Fibroblast of pulmonary artery (primary cell): ENCODE measurements around the gene CCDC192.
"Not testable (repeated sequence)": the region's sequence is repeated elsewhere in the genome, so short reads cannot be mapped to it uniquely, and the experiment has no call there.

ENCODE experiments used
- DNase-seq: peaks from one replicate; pipeline ENCODE4 v3.0.0-alpha.2; 2010; ENCODE audit warnings: low read depth
- H3K4me3 ChIP-seq: replicated peaks from 2 replicates; pipeline ENCODE4 v1.5.1; 2011; ENCODE audit warnings: low read depth, mild to moderate bottlenecking, control low read depth, low read length, moderate library complexity
- TF ChIP-seq, protein P1 (sequence below): IDR thresholded peaks from 2 replicates; pipeline ENCODE4 v1.5.1; 2011; ENCODE audit warnings: mild to moderate bottlenecking, control low read depth, low read length, inconsistent platforms; ENCODE audit errors: missing control alignments

CCDC192 gene

DNA sequence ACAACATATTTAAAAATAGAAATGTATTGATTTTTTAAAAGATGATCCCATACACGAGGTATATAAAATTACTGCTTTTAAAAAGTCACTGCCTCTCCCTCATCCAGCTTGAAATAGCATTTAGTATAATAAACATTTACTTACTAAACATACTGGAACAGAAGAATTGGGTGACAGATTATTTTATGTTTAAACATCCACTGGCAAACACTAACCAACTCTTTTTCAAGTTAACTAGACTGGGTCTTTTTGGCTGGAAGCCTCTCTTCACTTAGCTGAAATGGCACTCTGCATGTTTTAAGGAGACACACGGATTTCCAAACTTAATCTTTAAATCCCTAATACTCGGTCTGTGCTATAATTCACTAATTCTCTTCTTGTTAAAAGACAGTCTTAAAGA lies 35.3 kb upstream of the CCDC192 start:
- DNase-seq, result no peak
- TF ChIP-seq, protein P1, sequence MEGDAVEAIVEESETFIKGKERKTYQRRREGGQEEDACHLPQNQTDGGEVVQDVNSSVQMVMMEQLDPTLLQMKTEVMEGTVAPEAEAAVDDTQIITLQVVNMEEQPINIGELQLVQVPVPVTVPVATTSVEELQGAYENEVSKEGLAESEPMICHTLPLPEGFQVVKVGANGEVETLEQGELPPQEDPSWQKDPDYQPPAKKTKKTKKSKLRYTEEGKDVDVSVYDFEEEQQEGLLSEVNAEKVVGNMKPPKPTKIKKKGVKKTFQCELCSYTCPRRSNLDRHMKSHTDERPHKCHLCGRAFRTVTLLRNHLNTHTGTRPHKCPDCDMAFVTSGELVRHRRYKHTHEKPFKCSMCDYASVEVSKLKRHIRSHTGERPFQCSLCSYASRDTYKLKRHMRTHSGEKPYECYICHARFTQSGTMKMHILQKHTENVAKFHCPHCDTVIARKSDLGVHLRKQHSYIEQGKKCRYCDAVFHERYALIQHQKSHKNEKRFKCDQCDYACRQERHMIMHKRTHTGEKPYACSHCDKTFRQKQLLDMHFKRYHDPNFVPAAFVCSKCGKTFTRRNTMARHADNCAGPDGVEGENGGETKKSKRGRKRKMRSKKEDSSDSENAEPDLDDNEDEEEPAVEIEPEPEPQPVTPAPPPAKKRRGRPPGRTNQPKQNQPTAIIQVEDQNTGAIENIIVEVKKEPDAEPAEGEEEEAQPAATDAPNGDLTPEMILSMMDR, result no peak
- no peak overlapping the region for H3K4me3 ChIP-seq

DNA sequence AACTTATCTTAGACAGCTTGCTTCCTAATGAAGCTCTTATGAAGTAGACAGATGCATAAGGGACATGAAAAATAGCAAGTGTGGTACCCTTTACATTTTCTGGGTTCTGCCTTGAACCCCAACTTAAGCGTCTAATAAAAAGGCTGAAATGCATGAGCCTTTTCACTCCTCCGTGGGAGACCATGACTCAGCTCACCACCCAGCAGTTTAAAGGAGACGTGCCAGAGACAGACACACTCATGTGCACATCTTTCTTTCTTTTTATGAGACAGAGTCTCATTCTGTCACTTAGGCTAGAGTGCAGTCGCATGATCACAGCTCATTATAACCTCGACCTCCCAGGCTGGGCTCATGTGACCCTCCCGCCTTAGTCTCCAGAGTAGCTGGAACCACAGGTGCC lies 32.0 kb upstream of the CCDC192 start:
- TF ChIP-seq, protein P1, result no peak
- H3K4me3 ChIP-seq, result no peak overlapping the region
- DNase-seq, result no peak

DNA sequence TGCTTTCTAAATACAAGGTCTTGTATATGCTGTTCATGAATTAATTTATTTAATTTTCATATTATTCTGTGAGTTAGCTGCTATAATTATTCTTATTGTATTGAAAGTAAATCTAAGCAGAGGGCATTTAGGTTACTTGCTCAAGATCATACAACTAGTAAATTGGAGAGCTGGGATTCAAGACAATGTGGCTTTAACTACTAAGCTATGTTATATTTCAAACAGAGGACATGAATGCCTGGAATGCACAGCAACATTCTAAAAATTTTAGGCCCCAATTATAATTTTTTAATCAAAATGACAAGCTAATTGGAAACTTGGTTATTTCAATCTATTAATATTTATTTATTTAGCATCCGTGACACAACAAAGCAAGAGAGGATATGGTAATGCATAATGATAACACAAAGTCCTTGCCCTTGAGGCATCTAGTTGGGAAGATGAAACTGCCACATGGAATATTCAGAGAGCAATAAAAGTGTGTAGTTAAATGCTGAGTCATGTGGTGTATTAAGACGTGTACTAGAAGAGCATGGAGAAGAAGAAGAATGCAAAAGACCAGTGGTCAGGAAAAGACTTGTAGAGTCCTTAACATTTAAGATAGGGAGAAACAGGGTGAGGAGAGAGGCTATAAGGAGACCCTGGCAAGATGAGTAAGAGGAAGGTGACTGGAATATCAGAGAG lies 29.9 kb upstream of the CCDC192 start:
- H3K4me3 ChIP-seq, result no peak overlapping the region
- DNase-seq, result no peak
- TF ChIP-seq, protein P1, result no peak

DNA sequence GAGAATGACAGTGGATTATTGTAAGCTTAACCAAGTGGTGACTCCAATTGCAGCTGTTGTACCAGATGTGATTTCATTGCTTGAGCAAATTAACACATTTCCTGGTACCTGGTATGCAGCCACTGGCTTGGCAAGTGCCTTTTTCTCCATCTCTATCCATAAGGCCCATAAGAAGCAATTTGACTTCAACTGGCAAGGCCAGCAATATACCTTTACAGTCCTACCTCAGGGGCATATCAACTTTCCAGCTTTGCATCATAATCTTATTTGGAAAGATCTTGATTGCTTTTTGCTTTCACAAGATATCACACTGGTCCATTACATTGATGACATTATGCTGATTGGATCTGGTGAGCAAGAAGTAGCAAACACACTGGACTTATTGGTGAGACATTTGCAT lies 26.2 kb upstream of the CCDC192 start:
- not testable (repeated sequence) for H3K4me3 ChIP-seq, DNase-seq

DNA sequence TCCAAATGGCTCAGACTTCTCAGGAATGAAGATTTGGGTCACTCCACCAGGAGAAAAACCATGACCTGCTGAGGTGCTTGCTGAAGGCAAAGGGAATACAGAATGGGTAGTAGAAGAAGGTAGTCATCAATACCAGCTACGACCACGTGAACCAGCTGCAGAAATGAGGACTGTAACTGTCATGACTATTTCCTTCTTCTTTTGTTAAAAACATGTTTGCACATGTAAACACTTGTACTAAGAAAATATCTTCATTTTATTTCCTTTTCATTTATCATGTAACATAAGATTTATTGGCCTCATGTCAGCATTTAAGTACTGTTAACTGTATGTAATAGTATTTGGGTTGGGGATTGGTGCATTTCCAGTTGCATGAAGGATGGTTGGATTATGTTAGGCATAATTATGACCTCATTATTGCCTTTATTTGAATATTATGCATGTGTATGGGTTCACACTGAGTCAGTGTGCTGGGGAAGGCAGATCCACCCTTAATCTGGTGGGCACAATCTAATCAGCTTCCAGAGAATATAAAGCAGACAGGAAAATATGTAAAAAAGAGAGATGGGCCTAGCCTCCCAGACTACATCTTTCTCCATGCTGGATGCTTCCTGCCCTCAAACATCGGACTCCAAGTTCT lies 23.4 kb upstream of the CCDC192 start:
- H3K4me3 ChIP-seq, DNase-seq: not testable (repeated sequence)

DNA sequence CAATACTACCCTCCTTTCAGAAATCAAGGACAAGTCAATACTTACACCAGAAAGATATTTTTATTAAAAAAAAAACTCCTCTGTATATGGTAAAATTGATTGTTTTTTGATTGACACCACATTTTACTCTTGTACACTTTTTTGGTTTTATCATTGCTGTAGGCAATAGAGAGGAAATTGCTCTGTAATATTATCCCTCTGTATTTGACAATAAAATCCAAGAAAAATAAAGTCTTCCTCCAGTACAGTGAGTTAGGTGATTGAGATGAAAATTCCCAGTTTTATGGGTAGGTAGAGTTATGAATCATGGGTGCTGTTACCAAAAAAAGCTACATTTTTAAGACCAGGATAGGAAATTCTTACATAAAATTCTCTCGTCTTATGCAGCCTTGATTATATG lies 22.6 kb upstream of the CCDC192 start:
- no peak for DNase-seq
- TF ChIP-seq, protein P1, result no peak
- no peak overlapping the region for H3K4me3 ChIP-seq

DNA sequence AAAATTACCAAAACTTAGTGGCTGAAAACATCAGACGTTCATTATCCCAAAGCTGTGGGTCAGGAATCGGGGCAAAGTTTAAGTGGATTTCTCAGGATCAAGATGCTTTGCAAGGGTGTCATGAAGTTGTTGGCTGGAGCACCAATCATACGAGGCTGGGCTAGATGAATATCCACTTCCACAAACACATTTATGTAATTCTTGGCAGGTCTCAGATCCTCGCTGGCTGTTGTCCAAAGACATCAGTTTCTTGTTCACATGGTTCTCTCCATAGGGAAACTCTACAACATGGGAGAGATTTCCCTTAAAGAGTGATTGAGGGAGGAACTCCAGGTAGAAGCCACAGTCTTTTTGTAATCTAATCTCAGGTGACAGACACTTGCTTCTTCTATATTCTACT lies 20.2 kb upstream of the CCDC192 start:
- no peak overlapping the region for H3K4me3 ChIP-seq
- TF ChIP-seq, protein P1, result no peak
- DNase-seq, result peak; percentile 60
